IMR-90 (cell line): ENCODE measurements around the gene KLF2. TPM values are rescaled to one million over a fixed set of nuclear protein-coding genes. Genes with fewer than 3 reads are reported as not detected.

Experiments
- ATAC-seq: fragments of 200-7000 bp; cut with Tn5 transposase; 2 replicates; pipeline ENCODE4 v1.9.1; 2020; ENCODE audit warnings: low read depth, mild to moderate bottlenecking, moderate library complexity
- BruUV-seq: library from RNA; stranded (reverse); fragments of 400-500 nt; replicated peaks from 2 replicates; lab custom pipeline; 2021; lab: Mats Ljungman, UMichigan
- CTCF ChIA-PET: fragments of 300-600 bp; formaldehyde crosslinking; extraction: SDS; loops from one replicate; lab custom pipeline; 2021; ENCODE audit warnings: antibody characterized with exemption; lab: Yijun Ruan, JAX
- POLR2A ChIA-PET: fragments of 300-600 bp; sonication (Branson Sonifier 250); formaldehyde crosslinking; loops from one replicate; lab custom pipeline; 2022; ENCODE audit warnings: antibody characterized with exemption; ENCODE audit not compliant: unreplicated experiment; lab: Charles Lee
- DNase-seq: peaks from one replicate; pipeline ENCODE4 v3.0.0; 2013
- H2AFZ ChIP-seq: replicated peaks from 2 replicates; pipeline ENCODE3; 2013; ENCODE audit warnings: low read length, mild to moderate bottlenecking; ENCODE audit not compliant: poor library complexity
- H2AK5ac ChIP-seq: 2 replicates; pipeline ENCODE4 v1.6.1; 2013; ENCODE audit warnings: low read depth, low read length, inconsistent platforms
- H2AK9ac ChIP-seq: replicated peaks from 2 replicates; pipeline ENCODE3; 2013; ENCODE audit warnings: mild to moderate bottlenecking, low read depth, low read length, moderate library complexity; ENCODE audit not compliant: poor library complexity
- H2BK120ac ChIP-seq: 2 replicates; pipeline ENCODE4 v1.6.1; 2013; ENCODE audit warnings: low read depth, low read length, inconsistent platforms
- H2BK15ac ChIP-seq: 3 replicates; pipeline ENCODE4 v1.6.1; 2013; ENCODE audit warnings: low read depth, low read length, inconsistent platforms
- H2BK20ac ChIP-seq: 2 replicates; pipeline ENCODE4 v1.6.1; 2013; ENCODE audit warnings: low read depth, mild to moderate bottlenecking, inconsistent platforms, low read length, moderate library complexity
- H2BK5ac ChIP-seq: 2 replicates; pipeline ENCODE4 v1.6.1; 2013; ENCODE audit warnings: mild to moderate bottlenecking, low read depth, low read length, inconsistent platforms; ENCODE audit not compliant: poor library complexity, severe bottlenecking
- H3K14ac ChIP-seq: replicated peaks from 2 replicates; pipeline ENCODE4 v1.6.1; 2013; ENCODE audit warnings: low read depth, low read length, inconsistent platforms
- H3K18ac ChIP-seq: 2 replicates; pipeline ENCODE4 v1.6.1; 2013; ENCODE audit warnings: low read depth, low read length, control low read depth
- H3K23ac ChIP-seq: 2 replicates; pipeline ENCODE4 v1.6.1; 2013; ENCODE audit warnings: low read depth, low read length, inconsistent platforms
- H3K27ac ChIP-seq: 2 replicates; pipeline ENCODE4 v1.5.1; 2013; ENCODE audit warnings: mild to moderate bottlenecking, control low read depth, low read length; ENCODE audit not compliant: insufficient read depth
- H3K27me3 ChIP-seq: 2 replicates; pipeline ENCODE4 v1.6.1; 2013; ENCODE audit warnings: low read length; ENCODE audit not compliant: control insufficient read depth, insufficient read depth
- H3K36me3 ChIP-seq: 2 replicates; pipeline ENCODE4 v1.6.1; 2013; ENCODE audit warnings: low read length, mixed read lengths; ENCODE audit not compliant: control insufficient read depth, insufficient read depth
- H3K4ac ChIP-seq: 2 replicates; pipeline ENCODE4 v1.6.1; 2013; ENCODE audit warnings: low read depth, low read length, inconsistent platforms
- H3K4me1 ChIP-seq: 2 replicates; pipeline ENCODE4 v1.6.1; 2013; ENCODE audit warnings: low read length, mixed read lengths; ENCODE audit not compliant: control insufficient read depth, insufficient read depth
- H3K4me2 ChIP-seq: 2 replicates; pipeline ENCODE4 v1.6.1; 2013; ENCODE audit warnings: low read depth, mild to moderate bottlenecking, control low read depth, low read length, moderate library complexity
- H3K4me3 ChIP-seq: 2 replicates; pipeline ENCODE4 v1.5.1; 2013; ENCODE audit warnings: low read depth, mild to moderate bottlenecking, control low read depth, low read length, moderate library complexity; ENCODE audit not compliant: insufficient read depth
- H3K56ac ChIP-seq: 2 replicates; pipeline ENCODE4 v1.6.1; 2013; ENCODE audit warnings: low read length, inconsistent platforms; ENCODE audit not compliant: insufficient read depth; ENCODE audit errors: extremely low read depth
- H3K79me1 ChIP-seq, 2 experiments: 2 replicates each; pipeline ENCODE4 v1.6.1; 2013; ENCODE audit warnings: low read length in 2 of 2, inconsistent platforms in 1 of 2, low read depth in 1 of 2
- H3K9ac ChIP-seq: 2 replicates; pipeline ENCODE4 v1.6.1; 2013; ENCODE audit warnings: low read depth, low read length, control low read depth
- H3K9me1 ChIP-seq: 2 replicates; pipeline ENCODE4 v1.6.1; 2013; ENCODE audit warnings: low read length, inconsistent platforms; ENCODE audit not compliant: insufficient read depth
- H3K9me3 ChIP-seq: 2 replicates; pipeline ENCODE4 v1.6.1; 2013; ENCODE audit warnings: low read length; ENCODE audit not compliant: control insufficient read depth, insufficient read depth
- H4K20me1 ChIP-seq: 2 replicates; pipeline ENCODE4 v1.6.1; 2013; ENCODE audit warnings: low read length, inconsistent platforms; ENCODE audit not compliant: insufficient read depth
- H4K5ac ChIP-seq: 2 replicates; pipeline ENCODE4 v1.6.1; 2013; ENCODE audit warnings: mild to moderate bottlenecking, low read depth, low read length, control low read depth
- H4K8ac ChIP-seq, 2 experiments: 2 replicates each; pipeline ENCODE4 v1.6.1; 2013; ENCODE audit warnings: low read depth in 2 of 2, low read length in 2 of 2, control low read depth in 1 of 2, inconsistent platforms in 1 of 2
- H4K91ac ChIP-seq: 2 replicates; pipeline ENCODE4 v1.6.1; 2013; ENCODE audit warnings: low read depth, low read length, inconsistent platforms; ENCODE audit not compliant: insufficient read depth
- BHLHE40 ChIP-seq: fragments of 150-350 bp; IDR thresholded peaks from 2 replicates; pipeline ENCODE4 v1.6.1; 2016; ENCODE audit warnings: mild to moderate bottlenecking, low read depth, low read length
- CEBPB ChIP-seq: IDR thresholded peaks from 2 replicates; pipeline ENCODE4 v1.6.1; 2012; ENCODE audit warnings: low read depth, low read length, improper control_type of control experiment
- FOS ChIP-seq: fragments of 150-350 bp; IDR thresholded peaks from 2 replicates; pipeline ENCODE4 v1.6.1; 2016; ENCODE audit warnings: low read depth, low read length
- MAFK ChIP-seq: IDR thresholded peaks from 2 replicates; pipeline ENCODE4 v1.6.1; 2012; ENCODE audit warnings: low read depth, low read length, improper control_type of control experiment
- MAZ ChIP-seq: IDR thresholded peaks from 2 replicates; pipeline ENCODE4 v1.6.1; 2012; ENCODE audit warnings: low read depth, mild to moderate bottlenecking, low read length, improper control_type of control experiment, moderate library complexity, borderline replicate concordance
- NFE2L2 ChIP-seq: fragments of 150-350 bp; IDR thresholded peaks from 2 replicates; pipeline ENCODE4 v1.6.1; 2016; ENCODE audit warnings: low read depth, mild to moderate bottlenecking, low read length
- POLR2A ChIP-seq: IDR thresholded peaks from 2 replicates; pipeline ENCODE4 v1.6.1; 2012; ENCODE audit warnings: mild to moderate bottlenecking, low read depth, low read length
- RCOR1 ChIP-seq: IDR thresholded peaks from 2 replicates; pipeline ENCODE4 v1.6.1; 2012; ENCODE audit warnings: mild to moderate bottlenecking, low read length, improper control_type of control experiment; ENCODE audit not compliant: insufficient replicate concordance
- RFX5 ChIP-seq: IDR thresholded peaks from 2 replicates; pipeline ENCODE4 v1.8.0; 2012; ENCODE audit warnings: low read depth, mild to moderate bottlenecking, low read length, moderate library complexity
- SMC3 ChIP-seq: fragments of 150-350 bp; IDR thresholded peaks from 2 replicates; pipeline ENCODE4 v1.6.1; 2016; ENCODE audit warnings: low read depth, mild to moderate bottlenecking, antibody characterized with exemption, low read length, moderate library complexity
- WGBS, 2 experiments: methylation state at CpG; one replicate each; pipeline versions ENCODE4 v1.1.5 to v1.1.7; 2013; ENCODE audit warnings: missing lambda C conversion rate in 2 of 2; ENCODE audit not compliant: insufficient read length in 1 of 2; ENCODE audit errors: extremely low coverage in 2 of 2; 5-methylcytosine and 5-hydroxymethylcytosine counted together
- dilution Hi-C: fragments of 300-500 bp; cut with HindIII; formaldehyde crosslinking; loops from one replicate; pipeline ENCODE4 v1.14.3; 2018; ENCODE audit warnings: low sequenced_read_pairs; ENCODE audit not compliant: unreplicated experiment
- in situ Hi-C: fragments of 300-500 bp; cut with MboI; formaldehyde crosslinking; loops from 3 replicates; pipeline ENCODE4 v1.14.3; 2019; ENCODE audit warnings: low sequenced_read_pairs, inconsistent platforms, mixed read lengths
- intact Hi-C: fragments of 100-400 bp; cut with micrococcal nuclease; formaldehyde crosslinking; loops from 2 replicates; pipeline ENCODE4 v1.10.0; 2022
- polyA plus RNA-seq, 3 experiments: library from polyadenylated mRNA; depleted of rRNA; stranded (reverse); fragments of >200 nt; gene quantifications; 2 replicates each; pipeline ENCODE4 v1.2.3, GENCODE V29; 2012; ENCODE audit warnings: low replicate concordance in 1 of 3
- total RNA-seq: library from RNA; depleted of rRNA; stranded (reverse); fragments of >200 nt; gene quantifications from 2 replicates; pipeline ENCODE4 v1.2.3, GENCODE V29; 2012

KLF2 gene
- total and polyA plus RNA-seq, 2 of the 4 experiments (the other 2 are of a cell fraction) = 1.1 to 34.4 TPM

DNA sequence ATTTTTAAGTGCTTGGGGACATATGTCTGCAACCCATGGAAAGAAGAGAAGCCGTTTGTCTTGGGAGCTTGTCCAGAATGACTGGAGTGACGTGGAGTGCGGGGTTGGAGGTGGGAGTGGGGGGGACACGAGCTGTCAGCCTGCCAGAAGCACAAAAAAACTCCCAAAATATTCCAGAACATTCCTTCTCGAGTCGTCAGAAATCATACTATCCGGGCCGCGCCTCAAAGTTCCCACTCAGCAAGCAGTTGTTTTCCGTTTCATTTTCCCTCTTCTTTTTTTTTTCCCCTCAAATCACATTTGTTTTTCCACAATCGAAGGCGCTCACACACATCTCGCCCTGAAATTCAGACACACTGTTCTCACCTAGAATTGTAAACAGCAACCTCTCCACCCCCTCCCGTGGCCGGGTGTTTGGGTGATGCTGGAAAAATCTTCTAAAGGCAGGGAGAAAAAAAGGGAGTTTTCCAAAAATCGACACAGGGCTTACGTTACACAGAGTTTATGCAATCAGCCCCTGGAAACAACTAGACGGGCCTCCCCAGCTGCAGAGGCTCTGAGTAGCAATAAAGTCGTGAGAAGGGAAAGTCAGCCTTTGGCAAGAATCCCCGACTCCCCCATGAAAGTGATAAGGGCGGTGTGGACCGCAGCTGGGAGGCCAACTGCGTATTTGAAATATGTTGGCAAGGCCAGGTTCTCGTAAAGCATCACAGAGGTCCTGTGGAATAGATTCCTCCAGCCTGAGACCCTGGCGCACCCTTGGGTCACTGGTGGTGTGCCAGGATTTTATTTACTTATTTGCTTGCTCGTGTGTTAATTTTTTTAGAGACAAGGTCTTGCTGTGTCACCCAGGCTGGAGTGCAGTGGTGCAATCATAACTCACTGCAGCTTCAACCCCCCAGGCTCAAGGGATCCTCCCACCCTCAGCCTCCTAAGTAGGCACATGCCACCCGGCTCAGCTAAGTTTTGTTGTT lies 31.2 kb upstream of the KLF2 start:
- Histone ChIP-seq H2BK15ac (peak overlapping the region; percentile 47; the same call in 2 of the 3 replicates), H3K4me1 (peaks cover 7% of the 10 kb centered on the region), H2BK5ac (peak overlapping the region; percentile 82), H4K91ac (peak overlapping the region; percentile 45), H4K8ac (peak overlapping the region; percentile 7 to 73; a peak in 3 of 4 replicates), H3K56ac (peak overlapping the region; percentile 74), H3K27me3 (peaks cover 4% of the 10 kb centered on the region; the same call in 1 of the 2 replicates), H4K5ac (peak overlapping the region; percentile 40), H3K9ac (peak overlapping the region; percentile 70), H2BK20ac (peak overlapping the region; percentile 50), H3K4ac (peak overlapping the region; percentile 55), H2AK5ac (peak overlapping the region; percentile 76; the same call in 1 of the 2 replicates), H3K27ac (peak overlapping the region; percentile 87), H3K9me1 (peaks cover 6% of the 10 kb centered on the region; the same call in 1 of the 2 replicates), H2BK120ac (peak overlapping the region; percentile 83), H3K18ac (peak overlapping the region; percentile 78), H3K36me3 (no peaks in the 10 kb centered on the region), H3K4me3 (peak overlapping the region; percentile 42), H3K23ac (peak overlapping the region; percentile 40), H3K9me3 (no peaks in the 10 kb centered on the region), H4K20me1 (no peaks in the 10 kb centered on the region), H2AFZ (peak overlapping the region; percentile 80), H2AK9ac (peak overlapping the region; percentile 6), H3K14ac (0 out of 2 replicates have a peak overlapping the region, but pooled peaks have one; percentile 41), H3K79me1 (no peaks in the 10 kb centered on the region), H3K4me2 (peak overlapping the region; percentile 71)
- intact Hi-C loops = loop anchor here (1.0 to 2.0 kb wide), 3 partner anchors 15 to 31 kb away; partner anchors contain the start of gene KLF2
- dilution Hi-C loops = no loop called here
- 0% methylated on average over 6 of the region's 27 CpGs; no CpG with 5 or more reads in 1 of the 2 experiments for WGBS, 2 experiments
- CTCF ChIA-PET = interaction anchor here (1.2 kb wide), 1 partner anchor 90 kb away, joined by 4 read pairs; no protein-coding TSS in a partner anchor
- ATAC-seq = peak; percentile 91
- peak; percentile 99 for DNase-seq
- no TSS peak for BruUV-seq
- in situ Hi-C loops = no loop called here
- POLR2A ChIA-PET = no interaction called here
- TF ChIP-seq RFX5 = no peak
- TF ChIP-seq BHLHE40 = peak; percentile 41; the same call in 1 of the 2 replicates
- peak; percentile 58 for TF ChIP-seq RCOR1
- TF ChIP-seq SMC3 = 0 out of 2 replicates have a peak, but pooled peaks have one; percentile 13
- TF ChIP-seq MAZ = peak; percentile 42; the same call in 1 of the 2 replicates
- peak; percentile 75 for TF ChIP-seq NFE2L2
- peak; percentile 67 for TF ChIP-seq POLR2A
- no peak; the same call in 1 of the 2 replicates for TF ChIP-seq MAFK
- 0 out of 2 replicates have a peak, but pooled peaks have one; percentile 6 for TF ChIP-seq FOS
- TF ChIP-seq CEBPB = peak; percentile 96
